ENCODE measurements around the gene TRAIP.
A peak's percentile ranks its signal among the peaks of the same experiment; 100 is the strongest.

Gene TRAIP

GRCh38 chr3:49813497-49814174, 42.7 kb downstream of the TRAIP start, which contains the start of gene UBA7:
UBA7 (minus strand) TSS chr3:49813953; CDS start chr3:49813787, 166 bp downstream.
- DNase-seq: no peak

DNA sequence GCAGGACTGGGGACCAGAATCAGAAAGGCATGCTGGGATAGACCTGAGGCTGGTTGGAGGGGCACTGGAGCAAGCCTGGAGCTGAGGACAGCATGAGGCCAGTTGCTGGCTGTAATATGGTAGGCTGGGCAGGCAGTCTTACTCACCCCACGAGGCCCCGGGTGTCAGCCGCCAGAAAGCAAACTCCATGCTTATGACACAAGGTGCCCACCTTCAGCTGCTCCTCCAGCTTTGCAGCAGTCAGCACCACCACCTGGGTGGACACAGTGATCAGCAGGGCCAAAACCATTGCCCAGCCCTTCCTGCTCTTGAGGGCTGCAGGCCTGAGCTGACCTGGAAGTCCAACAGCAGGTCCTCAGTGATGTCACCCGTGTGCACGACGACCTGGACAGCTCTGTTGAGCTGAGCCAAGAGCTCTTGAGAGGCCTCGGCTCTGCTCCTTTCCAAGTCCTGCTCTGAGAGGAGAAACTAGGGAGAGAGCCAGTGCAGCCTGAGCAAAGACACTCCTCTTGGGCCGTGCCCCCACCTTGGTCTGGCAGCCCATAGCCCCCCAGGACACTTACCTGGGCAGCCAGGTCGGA, 43.4 kb downstream of the TRAIP start:
- no peak for DNase-seq

GRCh38 chr3:49807431-49808114, 48.8 kb downstream of the TRAIP start:
- DNase-seq: no peak

DNA sequence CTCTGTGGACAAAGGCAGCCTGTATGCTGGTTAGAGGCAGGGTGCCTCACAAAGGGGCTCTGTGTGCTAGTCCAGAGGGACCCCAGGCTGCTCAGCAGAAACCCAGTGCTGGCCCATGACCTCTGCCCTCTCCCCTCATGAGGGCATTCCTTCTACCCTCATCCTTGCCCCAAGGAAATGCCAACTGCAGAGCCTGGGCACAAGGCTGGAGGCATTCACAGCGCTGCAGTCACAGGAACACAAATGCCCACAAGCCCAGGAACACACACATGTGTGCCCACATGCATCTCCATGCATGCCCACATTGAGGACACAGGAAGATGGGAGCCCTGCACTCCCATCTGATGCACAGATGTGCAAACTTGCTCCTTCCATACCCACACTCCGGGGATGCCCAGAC, 49.5 kb downstream of the TRAIP start:
- DNase-seq: no peak

- DNase-seq: no peak
Observed at GRCh38 chr3:49805897-49806701, 50.3 kb downstream of the TRAIP start.

DNA sequence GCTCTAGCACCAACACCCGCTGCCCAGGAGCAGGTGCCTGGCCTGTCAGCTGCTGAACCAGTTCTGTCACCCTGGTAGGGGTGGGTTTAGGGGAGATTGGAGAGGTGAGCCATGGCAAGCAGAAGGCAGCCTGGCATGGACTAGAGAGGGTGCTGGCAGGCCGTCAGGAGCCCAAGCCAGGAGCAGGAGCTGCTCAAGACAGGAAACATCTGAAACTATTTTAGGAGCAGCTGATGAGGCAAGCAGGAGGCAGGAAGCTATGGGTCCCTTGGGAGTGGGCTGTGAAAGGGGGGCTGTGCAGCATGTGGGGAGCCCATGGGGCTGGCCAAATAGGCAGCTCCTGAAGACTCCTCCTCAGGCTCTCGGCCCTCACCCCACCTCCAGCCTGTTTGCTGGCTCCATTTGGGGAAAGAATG, 51.0 kb downstream of the TRAIP start:
- peak in 1 of 2 experiments; percentile 55 for DNase-seq

DNA sequence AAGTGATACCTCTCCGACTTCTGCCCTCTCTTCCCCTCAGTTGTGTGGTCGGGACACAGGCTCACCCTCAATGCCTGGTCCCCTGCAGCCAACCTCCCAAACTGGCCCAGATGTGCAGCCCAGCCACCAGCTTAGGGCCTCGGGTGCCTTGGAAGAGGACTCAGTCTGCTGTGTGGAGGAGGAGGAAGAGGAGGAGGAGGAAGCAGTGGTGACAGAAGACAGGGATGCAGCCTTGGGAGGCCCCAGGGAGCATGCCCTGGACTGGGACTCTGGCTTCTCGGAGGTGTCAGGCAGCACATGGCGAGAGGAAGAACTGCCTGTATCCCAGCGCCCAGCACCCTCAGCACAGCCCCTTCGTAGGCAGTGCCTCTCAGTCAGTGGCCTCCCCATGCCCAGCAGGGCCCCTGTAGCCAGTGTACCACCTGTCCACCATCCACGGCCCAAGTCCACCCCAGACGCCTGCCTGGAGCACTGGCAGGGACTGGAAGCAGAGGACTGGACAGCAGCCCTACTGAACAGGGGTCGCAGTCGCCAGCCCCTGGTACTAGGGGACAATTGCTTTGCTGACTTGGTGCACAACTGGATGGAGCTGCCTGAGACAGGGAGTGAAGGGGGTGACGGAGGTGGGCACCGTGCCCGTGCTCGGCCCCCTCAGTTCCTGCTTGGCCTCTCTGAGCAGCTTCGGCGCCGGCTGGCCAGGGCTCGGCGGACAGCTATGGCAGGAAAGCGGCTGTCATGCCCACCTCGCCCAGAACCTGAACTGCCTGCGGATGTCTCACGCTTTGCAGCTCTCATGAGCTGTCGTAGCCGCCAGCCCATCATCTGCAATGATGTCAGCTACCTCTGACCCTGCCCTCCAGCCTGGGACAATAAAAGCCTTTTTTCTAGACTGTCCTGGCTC, 52.0 kb downstream of the TRAIP start:
- DNase-seq: no peak

GRCh38 chr3:49803465-49804140, 52.8 kb downstream of the TRAIP start:
- DNase-seq: peak; percentile 47 to 79

DNA sequence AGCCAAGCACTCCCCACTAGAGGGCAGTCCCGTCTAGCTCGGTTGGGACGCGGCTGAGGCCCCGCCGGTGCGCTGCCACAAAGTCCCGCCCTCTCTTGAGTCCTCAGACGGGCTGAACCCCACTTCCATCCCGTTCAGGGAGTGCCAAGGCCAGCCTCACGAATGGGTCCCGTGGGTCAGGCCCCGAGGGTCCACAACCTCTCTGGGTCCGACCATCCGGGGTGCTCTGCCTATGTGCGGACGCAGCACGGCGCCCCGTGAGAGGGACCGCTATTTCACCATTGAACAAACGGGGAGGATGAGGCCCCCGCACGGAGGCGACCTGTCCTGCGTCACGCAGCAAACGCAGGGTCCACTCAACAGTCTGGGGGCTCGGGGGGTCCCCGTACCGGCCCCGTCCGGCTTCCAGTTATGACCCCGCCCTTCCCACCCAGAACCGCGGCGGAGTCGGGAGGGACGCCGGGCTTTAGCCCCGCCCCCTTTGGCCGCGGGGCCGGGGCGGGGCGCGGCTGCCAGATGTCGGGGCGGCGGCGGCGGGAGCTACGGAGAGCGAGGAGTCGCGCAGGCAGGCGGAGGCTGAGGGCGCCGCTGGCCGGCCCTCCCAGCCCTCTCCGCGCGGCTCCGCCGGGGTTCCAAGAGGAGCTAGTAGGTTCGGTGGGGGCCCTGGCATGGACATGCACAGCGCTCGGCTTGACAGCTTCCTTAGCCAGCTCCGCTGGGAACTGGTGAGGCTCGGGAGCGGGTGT, 53.5 kb downstream of the TRAIP start, which contains the start of gene INKA1:
Gene INKA1 (plus strand): TSS at position 543 of the 746 bp plus-strand sequence. CDS start 132 bp downstream, at position 675.
- DNase-seq: peak; percentile 57 to 92

- no peak for DNase-seq
Observed at GRCh38 chr3:49801160-49801559, 55.2 kb downstream of the TRAIP start.

DNA sequence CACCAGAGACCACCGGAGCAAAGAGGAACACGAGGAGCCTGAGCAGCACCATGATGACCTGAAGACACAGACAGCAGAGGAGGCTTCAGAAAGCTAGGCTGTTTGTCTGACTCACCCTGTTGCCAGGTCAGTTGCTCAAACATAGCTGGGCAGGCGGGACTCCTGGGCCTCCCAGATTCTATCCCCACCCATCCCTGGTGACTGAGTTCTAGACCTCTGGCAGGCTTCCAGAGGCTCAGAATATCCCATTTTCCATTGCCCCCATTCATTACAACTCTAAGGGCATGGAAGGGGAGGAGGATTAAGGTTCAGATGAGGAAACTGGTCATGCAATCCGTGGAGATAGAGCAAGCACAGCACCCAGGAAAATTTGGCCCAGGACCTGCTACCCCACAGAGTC, 56.6 kb downstream of the TRAIP start, which contains the start of gene CDHR4:
Gene CDHR4 (minus strand): TSS at position 113 of the 400 bp plus-strand sequence. CDS start 61 bp downstream, at position 52.
- DNase-seq: no peak

- no peak for DNase-seq
Observed at GRCh38 chr3:49799105-49799504, 57.3 kb downstream of the TRAIP start.

DNA sequence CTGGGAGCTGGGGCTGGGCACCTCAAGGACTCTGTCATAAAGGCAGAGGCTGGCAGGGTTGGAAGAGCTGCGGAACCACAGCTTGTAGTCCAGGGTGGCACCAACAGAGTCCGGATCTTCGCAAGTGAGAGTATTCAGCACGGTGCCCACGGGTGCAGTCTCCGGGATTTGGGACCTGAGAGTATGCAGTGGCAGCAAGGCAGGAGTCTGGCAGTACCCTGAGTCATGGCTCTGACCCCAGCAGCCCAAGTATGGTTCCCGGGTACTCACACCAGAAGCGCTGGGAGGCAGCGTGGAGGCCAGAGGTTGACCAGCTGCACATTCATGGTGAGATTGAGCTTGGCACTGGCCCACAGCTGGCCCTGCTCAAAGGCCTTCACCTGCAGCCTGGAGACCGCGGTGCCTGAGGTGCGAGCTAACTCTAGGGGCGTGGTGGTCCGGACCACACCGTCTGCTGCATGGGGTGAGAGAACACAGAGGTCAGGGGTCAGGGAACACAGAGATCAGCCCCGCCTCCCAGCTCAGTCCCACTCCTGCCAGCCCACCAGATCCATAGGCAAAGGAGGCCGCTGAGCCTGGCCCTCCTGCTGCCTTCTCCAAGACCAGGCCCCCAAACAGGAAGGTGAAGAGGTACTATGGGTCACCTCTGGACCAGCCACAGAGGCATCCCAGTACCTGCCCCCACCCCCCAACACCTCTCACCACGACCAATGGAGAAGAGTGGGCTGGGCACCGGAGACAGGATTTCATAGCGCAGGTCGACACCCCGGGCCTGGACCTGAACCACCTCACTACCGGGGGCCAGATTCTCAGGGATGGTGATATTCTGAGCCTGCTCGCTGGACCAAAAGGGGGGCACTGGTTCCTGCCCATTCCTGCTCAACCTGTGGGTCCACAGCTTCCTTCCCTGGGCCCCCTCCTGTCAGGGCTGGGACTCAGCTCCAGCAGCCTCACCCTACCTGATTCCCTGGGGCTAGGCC, 61.1 kb downstream of the TRAIP start:
- DNase-seq: no peak

- DNase-seq: no peak
Observed at GRCh38 chr3:49794431-49794830, 61.9 kb downstream of the TRAIP start.

- no peak for DNase-seq
Observed at GRCh38 chr3:49793486-49794085, 62.8 kb downstream of the TRAIP start.

DNA sequence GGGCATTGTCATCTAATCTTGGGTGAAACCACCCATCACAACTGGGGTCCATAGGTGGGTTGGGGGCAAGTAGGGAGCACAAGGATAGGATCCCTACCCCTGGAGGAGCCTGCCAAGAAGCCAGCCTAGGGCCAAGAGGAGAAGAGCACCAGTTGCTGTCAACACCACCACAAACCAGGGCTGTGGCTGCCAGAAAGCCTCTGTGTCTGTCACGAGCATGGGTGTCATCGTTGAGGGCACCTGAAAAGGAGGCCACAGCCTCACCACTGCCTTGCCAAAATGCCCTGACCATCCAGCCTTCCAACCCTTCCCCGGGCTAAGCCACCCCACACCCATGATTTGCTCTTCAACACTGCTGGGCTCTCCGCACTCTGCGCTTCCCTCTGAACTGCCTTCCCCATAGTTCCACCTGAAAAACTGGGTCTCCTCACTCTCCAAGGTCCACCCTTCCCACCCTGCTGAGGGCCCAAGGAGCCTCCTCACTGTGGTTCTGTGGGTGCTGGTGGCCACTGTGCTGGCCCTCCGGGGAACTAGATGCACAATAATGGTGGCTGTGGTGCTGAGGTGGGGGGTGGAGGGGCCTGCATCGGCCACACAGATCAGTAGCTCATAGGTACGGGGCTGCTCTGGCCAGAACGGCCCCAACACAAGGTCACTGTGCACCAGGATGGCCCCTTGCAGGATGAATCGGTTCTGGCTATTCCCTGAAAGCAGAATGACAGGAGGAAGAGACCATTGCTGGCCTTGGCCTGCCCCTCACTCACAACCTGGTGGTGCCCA, 63.8 kb downstream of the TRAIP start:
- DNase-seq: no peak

GRCh38 chr3:49791571-49791970, 64.8 kb downstream of the TRAIP start:
- no peak for DNase-seq

Measured in NCI-H526 (cell line).